ENCODE results near the gene GFER.

The GFER gene

GRCh38 chr16:1984347-1985225 is 593 bp downstream of the GFER start:
- TF ChIP-seq TAF1 (IDR thresholded peaks at IDR 0.05; ENCODE audit: low read depth), result no peak
- TF ChIP-seq NFIC (IDR thresholded peaks at IDR 0.05), result peak; percentile 56; the same call in 1 of the 2 replicates

GRCh38 chr16:1985466-1986150 is 1.6 kb downstream of the GFER start:
- no peak for TF ChIP-seq MAX (IDR thresholded peaks at IDR 0.05)
- no peak for TF ChIP-seq RAD21 (IDR thresholded peaks at IDR 0.05; ENCODE audit: low read depth)
- TF ChIP-seq CEBPB (IDR thresholded peaks at IDR 0.05), result no peak
- TF ChIP-seq YY1 (IDR thresholded peaks at IDR 0.05; ENCODE audit: low read depth), result no peak

- TF ChIP-seq CEBPB (IDR thresholded peaks at IDR 0.05) (no peak), MAX (IDR thresholded peaks at IDR 0.05) (no peak), CREB1 (IDR thresholded peaks at IDR 0.05; ENCODE audit: low read depth) (no peak), TCF12 (IDR thresholded peaks at IDR 0.05; ENCODE audit: low read depth) (no peak), ZBTB7A (IDR thresholded peaks at IDR 0.05; ENCODE audit: low read depth) (no peak)
Measured at GRCh38 chr16:1987198-1987597, 3.2 kb downstream of the GFER start.

- TF ChIP-seq NFIC (IDR thresholded peaks at IDR 0.05), result no peak
Measured at GRCh38 chr16:1989209-1990100, 5.5 kb downstream of the GFER start, which contains the start of gene SYNGR3. SYNGR3 (plus strand) TSS chr16:1989970; CDS start chr16:1990103, 133 bp downstream.

- TF ChIP-seq CEBPB (IDR thresholded peaks at IDR 0.05) (no peak), YY1 (IDR thresholded peaks at IDR 0.05; ENCODE audit: low read depth) (no peak)
Measured at GRCh38 chr16:1990101-1990350, 6.0 kb downstream of the GFER start.

GRCh38 chr16:1990351-1991134 is 6.5 kb downstream of the GFER start:
- TF ChIP-seq USF1 (IDR thresholded peaks at IDR 0.05) (no peak), EP300 (IDR thresholded peaks at IDR 0.05; ENCODE audit: borderline replicate concordance) (no peak), TCF12 (IDR thresholded peaks at IDR 0.05; ENCODE audit: low read depth) (no peak), ZBTB7A (IDR thresholded peaks at IDR 0.05; ENCODE audit: low read depth) (peak; percentile 77; the same call in 1 of the 2 replicates)

GRCh38 chr16:1991135-1991551 is 7.2 kb downstream of the GFER start:
- TF ChIP-seq TCF12 (IDR thresholded peaks at IDR 0.05; ENCODE audit: low read depth) (no peak), YY1 (IDR thresholded peaks at IDR 0.05; ENCODE audit: low read depth) (no peak), EP300 (IDR thresholded peaks at IDR 0.05; ENCODE audit: borderline replicate concordance) (no peak), MAX (IDR thresholded peaks at IDR 0.05) (no peak), RAD21 (IDR thresholded peaks at IDR 0.05; ENCODE audit: low read depth) (no peak), USF1 (IDR thresholded peaks at IDR 0.05) (no peak), TAF1 (IDR thresholded peaks at IDR 0.05; ENCODE audit: low read depth) (no peak), ZBTB7A (IDR thresholded peaks at IDR 0.05; ENCODE audit: low read depth) (no peak), CEBPB (IDR thresholded peaks at IDR 0.05) (no peak), REST (IDR thresholded peaks at IDR 0.05; ENCODE audit: low read depth) (no peak), TEAD4 (IDR thresholded peaks at IDR 0.05) (no peak), NFIC (IDR thresholded peaks at IDR 0.05) (no peak), FOXM1 (IDR thresholded peaks at IDR 0.05; ENCODE audit: borderline replicate concordance, low read depth) (no peak), EGR1 (IDR thresholded peaks at IDR 0.05) (no peak)

All from Ishikawa (cell line).